Transverse colon (tissue), 4 donors: ENCODE measurements around the gene TOMM40. TPM values are rescaled to one million over a fixed set of nuclear protein-coding genes. Genes with fewer than 3 reads are reported as not detected.
"Not testable (repeated sequence)": the region's sequence is repeated elsewhere in the genome, so short reads cannot be mapped to it uniquely, and the experiment has no call there.

ENCODE experiments used
- DNase-seq: peaks from one replicate; pipeline ENCODE4 v3.0.0-alpha.2; 2019
- H3K27ac ChIP-seq, 4 donors: fragments of 200-600 bp; sonication (generic); 2 replicates each; pipeline ENCODE4 v1.5.1; 2016 to 2018; ENCODE audit warnings: inconsistent platforms in 4 of 4
- H3K27me3 ChIP-seq: fragments of 200-600 bp; sonication (generic); 2 replicates; pipeline ENCODE4 v1.5.1; 2017; ENCODE audit warnings: inconsistent platforms
- H3K36me3 ChIP-seq, 4 donors: fragments of 200-600 bp; sonication (generic); 2 replicates each; pipeline ENCODE4 v1.5.1; 2017 to 2019; ENCODE audit warnings: inconsistent platforms in 4 of 4
- H3K4me1 ChIP-seq, 4 donors: fragments of 200-600 bp; sonication (generic); 2 replicates each; pipeline ENCODE4 v1.5.1; 2017 to 2020; ENCODE audit warnings: inconsistent platforms in 4 of 4
- H3K4me3 ChIP-seq, 4 donors: fragments of 200-600 bp; sonication (generic); 1 replicate in 1 of 4; 2 replicates in 3 of 4; pipeline versions ENCODE4 v1.5.1 to v1.6.1; 2017 to 2019; ENCODE audit warnings: inconsistent platforms in 4 of 4
- H3K9me3 ChIP-seq, 2 donors: fragments of 200-600 bp; sonication (generic); 2 replicates each; pipeline ENCODE4 v1.5.1; 2017 to 2019; ENCODE audit warnings: inconsistent platforms in 2 of 2
- CTCF ChIP-seq, 5 experiments: fragments of 200-600 bp in 3 of 5; fragments of 450-650 bp in 2 of 5; sonication (generic) in 3 of 5; IDR thresholded peaks; 1 replicate in 2 of 5; 2 replicates in 3 of 5; pipeline ENCODE4 v1.5.1; 2016 to 2017; ENCODE audit warnings: antibody characterized with exemption in 5 of 5, inconsistent platforms in 3 of 5, mild to moderate bottlenecking in 2 of 5, moderate library complexity in 1 of 5
- EP300 ChIP-seq: sonication (generic); formaldehyde crosslinking; IDR thresholded peaks from one replicate; pipeline ENCODE4 v1.6.1; 2017; ENCODE audit warnings: antibody characterized with exemption, low read depth
- POLR2A ChIP-seq: fragments of 450-650 bp; IDR thresholded peaks from one replicate; pipeline ENCODE4 v1.6.1; 2016; ENCODE audit warnings: antibody characterized with exemption, mild to moderate bottlenecking, moderate library complexity
- POLR2AphosphoS5 ChIP-seq, 3 donors: sonication (generic); formaldehyde crosslinking; IDR thresholded peaks; one replicate each; pipeline ENCODE4 v1.6.1; 2016; ENCODE audit warnings: antibody characterized with exemption in 3 of 3
- WGBS, 2 donors: methylation state at CpG; one replicate each; pipeline ENCODE4 v1.1.5; 2018; ENCODE audit warnings: low coverage in 1 of 2; 5-methylcytosine and 5-hydroxymethylcytosine counted together
- in situ Hi-C, 4 donors: fragments of 200-750 bp; cut with MboI; loops; one replicate each; pipeline versions ENCODE4 v1.15.0 to v1.15.1; 2017; ENCODE audit warnings: low sequenced_read_pairs in 3 of 4, low pct_ligation_motif_present in 1 of 4, low pct_unique_long_range_greater_than_20kb in 1 of 4
- intact Hi-C: fragments of 100-400 bp; cut with DNase I; formaldehyde crosslinking; loops from one replicate; pipeline ENCODE4 v1.15.1; 2023; ENCODE audit warnings: low total_unique reads
- total RNA-seq, 4 donors: library from RNA; depleted of rRNA; stranded (reverse); fragments of >200 nt; gene quantifications; one replicate each; pipeline ENCODE4 v1.1.0, GENCODE V29; 2016

TOMM40 gene
- total RNA-seq, 4 donors from 2014 or later: 36.0 to 101 (median 53.8) TPM

DNA sequence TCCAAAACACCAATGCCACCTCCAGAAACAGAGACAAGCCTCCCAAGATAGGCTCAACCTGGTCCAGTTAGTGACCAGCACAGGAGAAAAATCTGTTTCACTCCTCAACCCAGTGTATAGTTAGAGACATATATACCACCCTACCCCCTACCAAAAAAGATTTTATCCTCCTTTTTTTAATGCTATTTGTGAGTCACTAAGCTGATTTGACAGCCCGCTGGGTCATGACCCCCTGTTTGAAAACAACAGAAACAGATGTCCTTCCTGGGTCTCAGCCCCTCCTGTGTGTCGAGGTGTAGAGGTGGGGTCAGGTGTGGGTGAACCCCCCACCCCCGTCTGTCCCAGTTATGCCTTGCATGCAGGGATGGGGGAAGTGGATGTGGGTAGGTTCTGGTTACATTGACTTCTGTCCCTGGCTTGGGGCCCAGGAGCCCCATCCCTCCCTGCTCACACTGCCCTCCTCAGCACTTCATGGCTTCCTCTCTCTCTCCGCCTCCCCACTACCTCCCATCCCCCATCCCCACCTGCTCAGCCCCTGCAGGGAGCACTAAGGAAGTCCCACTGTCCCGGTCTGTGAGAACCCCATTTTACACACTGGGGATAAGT, 14.0 kb upstream of the TOMM40 start:
- Histone ChIP-seq H3K9me3 (no peaks in the 10 kb centered on the region), H3K27me3 (no peaks in the 10 kb centered on the region), H3K27ac (peak overlapping the region in 2 of 4 donors; percentile 28 to 40), H3K36me3 (peaks cover 0 to 13% (median 6%) of the 10 kb centered on the region in 4 donors), H3K4me1 (peaks cover 0 to 20% (median 9%) of the 10 kb centered on the region in 4 donors), H3K4me3 (no peak overlapping the region)
- TF ChIP-seq CTCF (IDR thresholded peaks at IDR 0.05): no peak
- TF ChIP-seq POLR2AphosphoS5 (IDR thresholded peaks at IDR 0.05): no peak
- no peak for TF ChIP-seq EP300
- no peak for TF ChIP-seq POLR2A
- 46 to 52% methylated on average over 2 to 5 of the region's 5 CpGs for WGBS, 2 donors
- intact Hi-C loops: no loop called here
- in situ Hi-C loops: no loop called here
- DNase-seq: no peak

DNA sequence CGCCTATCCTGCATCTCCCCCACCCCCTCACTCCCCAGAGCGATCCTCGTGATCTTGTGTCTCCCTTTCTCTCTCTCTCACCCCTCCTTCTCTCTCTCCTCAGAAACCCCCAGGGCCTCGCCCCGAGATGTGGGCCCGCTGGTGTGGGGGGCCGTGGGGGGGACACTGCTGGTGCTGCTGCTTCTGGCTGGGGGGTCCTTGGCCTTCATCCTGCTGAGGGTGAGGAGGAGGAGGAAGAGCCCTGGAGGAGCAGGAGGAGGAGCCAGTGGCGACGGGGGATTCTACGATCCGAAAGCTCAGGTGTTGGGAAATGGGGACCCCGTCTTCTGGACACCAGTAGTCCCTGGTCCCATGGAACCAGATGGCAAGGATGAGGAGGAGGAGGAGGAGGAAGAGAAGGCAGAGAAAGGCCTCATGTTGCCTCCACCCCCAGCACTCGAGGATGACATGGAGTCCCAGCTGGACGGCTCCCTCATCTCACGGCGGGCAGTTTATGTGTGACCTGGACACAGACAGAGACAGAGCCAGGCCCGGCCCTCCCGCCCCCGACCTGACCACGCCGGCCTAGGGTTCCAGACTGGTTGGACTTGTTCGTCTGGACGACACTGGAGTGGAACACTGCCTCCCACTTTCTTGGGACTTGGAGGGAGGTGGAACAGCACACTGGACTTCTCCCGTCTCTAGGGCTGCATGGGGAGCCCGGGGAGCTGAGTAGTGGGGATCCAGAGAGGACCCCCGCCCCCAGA, 12.8 kb upstream of the TOMM40 start:
- Histone ChIP-seq H3K36me3 (peaks cover 0 to 13% (median 4%) of the 10 kb centered on the region in 4 donors), H3K27ac (no peak overlapping the region), H3K4me3 (no peak overlapping the region), H3K9me3 (no peaks in the 10 kb centered on the region), H3K4me1 (peaks cover 0 to 20% (median 9%) of the 10 kb centered on the region in 4 donors), H3K27me3 (no peaks in the 10 kb centered on the region)
- no peak for DNase-seq
- TF ChIP-seq POLR2A: no peak
- TF ChIP-seq POLR2AphosphoS5 (IDR thresholded peaks at IDR 0.05): no peak
- no peak for TF ChIP-seq EP300
- TF ChIP-seq CTCF (IDR thresholded peaks at IDR 0.05): no peak
- WGBS, 2 donors: 79% methylated on average over 26 of the region's 26 CpGs; no CpG with 5 or more reads in 1 of the 2 donors
- in situ Hi-C loops: no loop called here
- intact Hi-C loops: no loop called here

DNA sequence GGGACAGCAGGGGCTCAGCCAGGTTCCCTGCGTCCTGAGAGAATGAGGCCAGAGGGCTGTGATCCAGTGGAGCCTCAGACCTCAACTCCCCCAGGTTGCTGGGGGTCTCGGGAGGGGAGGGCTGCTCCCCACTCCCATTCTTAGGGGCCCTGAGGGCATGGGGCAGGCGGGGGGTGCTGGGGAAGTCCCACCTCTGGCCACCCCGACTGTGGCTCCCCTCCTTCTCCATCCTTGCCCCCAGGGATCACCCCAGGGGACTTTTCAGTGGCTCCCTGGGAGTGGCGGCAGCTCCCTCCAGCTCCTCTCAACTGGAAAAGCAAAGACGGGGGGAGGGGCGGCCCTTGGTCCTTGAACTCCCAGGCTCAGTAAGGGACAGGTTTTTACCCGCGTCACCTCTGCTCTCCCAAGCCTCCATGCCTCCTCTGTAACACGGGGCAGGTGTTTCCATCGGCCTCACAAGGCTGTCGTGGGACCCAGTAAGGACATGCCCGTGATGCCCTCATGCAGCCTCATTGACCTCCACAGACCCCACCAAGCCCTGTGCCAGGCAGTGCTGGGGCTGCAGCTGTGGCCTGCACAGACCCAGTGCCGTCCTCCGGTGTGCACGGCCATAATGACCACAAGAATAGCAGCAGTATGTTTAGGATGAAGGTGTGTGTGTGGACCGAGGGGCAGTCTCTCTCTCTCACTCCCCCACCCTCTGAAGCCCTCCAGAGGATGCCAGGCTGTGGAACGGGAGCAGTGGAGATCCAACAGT, 11.6 kb upstream of the TOMM40 start:
- in situ Hi-C loops (no loop called here), intact Hi-C loops (no loop called here)
- DNase-seq: no peak
- no peak overlapping the region for H3K27ac ChIP-seq
- no peaks in the 10 kb centered on the region for H3K27me3 ChIP-seq
- no peak overlapping the region for H3K4me3 ChIP-seq
- 80 to 100% methylated on average over 1 to 17 of the region's 18 CpGs for WGBS, 2 donors
- no peaks in the 10 kb centered on the region for H3K9me3 ChIP-seq
- H3K4me1 ChIP-seq: peaks cover 0 to 20% (median 9%) of the 10 kb centered on the region in 4 donors
- TF ChIP-seq EP300 (no peak), POLR2AphosphoS5 (IDR thresholded peaks at IDR 0.05) (no peak), CTCF (IDR thresholded peaks at IDR 0.05) (no peak), POLR2A (no peak)
- H3K36me3 ChIP-seq: peaks cover 0 to 7% (median 2%) of the 10 kb centered on the region in 4 donors

DNA sequence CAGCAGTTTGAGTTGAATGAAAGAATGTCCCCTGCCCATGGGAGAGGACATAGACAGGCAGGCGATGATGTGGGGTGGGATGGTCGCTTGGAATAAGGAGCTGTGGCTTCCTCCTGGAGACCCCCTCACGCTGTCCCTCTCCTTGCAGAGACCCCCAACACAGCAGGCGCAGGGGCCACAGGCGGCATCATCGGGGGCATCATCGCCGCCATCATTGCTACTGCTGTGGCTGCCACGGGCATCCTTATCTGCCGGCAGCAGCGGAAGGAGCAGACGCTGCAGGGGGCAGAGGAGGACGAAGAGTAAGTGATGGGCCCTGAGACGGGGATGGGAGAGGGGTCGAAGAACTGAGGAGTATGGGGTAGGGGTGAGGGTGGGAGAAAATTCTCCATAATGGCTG, 9.0 kb upstream of the TOMM40 start:
- no peak overlapping the region for H3K4me3 ChIP-seq
- in situ Hi-C loops (no loop called here), intact Hi-C loops (no loop called here)
- peaks cover 0 to 6% (median 0%) of the 10 kb centered on the region in 4 donors for H3K36me3 ChIP-seq
- DNase-seq: no peak
- WGBS, 2 donors: 91% methylated on average over 15 of the region's 15 CpGs; no CpG with 5 or more reads in 1 of the 2 donors
- no peaks in the 10 kb centered on the region for H3K4me1 ChIP-seq
- no peaks in the 10 kb centered on the region for H3K27me3 ChIP-seq
- no peaks in the 10 kb centered on the region for H3K9me3 ChIP-seq
- no peak overlapping the region for H3K27ac ChIP-seq
- TF ChIP-seq CTCF (IDR thresholded peaks at IDR 0.05) (no peak), EP300 (no peak)

- H3K27me3 ChIP-seq, H3K4me1 ChIP-seq, H3K4me3 ChIP-seq, H3K9me3 ChIP-seq, DNase-seq, H3K27ac ChIP-seq, intact Hi-C loops, in situ Hi-C loops, H3K36me3 ChIP-seq: not testable (repeated sequence)
- WGBS, 2 donors: 92 to 94% methylated on average over 9 to 19 of the region's 19 CpGs
Measured at GRCh38 chr19:44882619-44883397, 8.2 kb upstream of the TOMM40 start.
